ENCODE results near the gene OR5D18.
"Not testable (repeated sequence)": the region's sequence is repeated elsewhere in the genome, so short reads cannot be mapped to it uniquely, and the experiment has no call there.

OR5D18 gene

DNA sequence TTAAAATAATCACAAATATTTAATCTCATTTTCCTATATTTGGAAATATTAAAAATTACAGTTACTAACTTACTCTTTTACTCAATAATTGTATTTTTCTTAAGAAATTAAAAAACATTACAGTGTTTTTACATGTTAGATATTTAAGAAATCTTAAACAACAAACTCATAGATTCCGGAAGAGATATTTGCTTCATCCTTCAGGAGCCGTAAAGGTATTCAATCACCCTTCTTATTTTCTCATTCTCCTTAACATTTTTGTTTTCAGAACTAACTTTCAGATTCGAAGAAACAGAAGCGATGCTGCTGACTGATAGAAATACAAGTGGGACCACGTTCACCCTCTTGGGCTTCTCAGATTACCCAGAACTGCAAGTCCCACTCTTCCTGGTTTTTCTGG, at the start of gene OR5D18:
Gene OR5D18 (plus strand): TSS at position 301 of the 400 bp plus-strand sequence. CDS start 0 bp downstream, at position 301.
- DNase-seq (ENCODE audit: low read depth in 2 of 2): no peak

GRCh38 chr11:55773138-55773537, 46.3 kb upstream of the OR5D18 start, which contains the start of gene OR5D13:
OR5D13 (plus strand) TSS chr11:55773438; CDS start chr11:55773438, 0 bp downstream.
- DNase-seq (ENCODE audit: low read depth in 2 of 2): no peak

DNA sequence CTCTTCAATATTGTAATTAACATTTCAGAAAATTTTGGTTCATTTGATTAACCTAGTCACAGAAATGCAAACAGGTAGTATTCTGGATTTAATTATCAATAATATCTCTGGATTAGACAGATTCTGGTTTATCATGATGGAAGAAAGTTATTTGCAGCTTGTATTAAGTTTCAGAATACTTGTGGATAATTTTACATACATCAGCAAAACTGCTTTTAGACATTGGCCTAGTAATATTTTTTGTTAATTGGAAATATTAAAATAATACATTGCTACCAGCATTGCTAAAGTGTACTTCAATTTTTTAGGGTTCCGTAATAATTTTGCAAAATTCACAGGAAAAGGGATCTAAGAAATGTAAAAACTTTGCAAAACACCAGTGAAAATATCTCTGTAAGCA, 27.8 kb upstream of the OR5D18 start:
- no peak for DNase-seq (ENCODE audit: low read depth in 2 of 2)

- DNase-seq (ENCODE audit: low read depth in 2 of 2): no peak
Observed at GRCh38 chr11:55793321-55793720, 26.1 kb upstream of the OR5D18 start.

DNA sequence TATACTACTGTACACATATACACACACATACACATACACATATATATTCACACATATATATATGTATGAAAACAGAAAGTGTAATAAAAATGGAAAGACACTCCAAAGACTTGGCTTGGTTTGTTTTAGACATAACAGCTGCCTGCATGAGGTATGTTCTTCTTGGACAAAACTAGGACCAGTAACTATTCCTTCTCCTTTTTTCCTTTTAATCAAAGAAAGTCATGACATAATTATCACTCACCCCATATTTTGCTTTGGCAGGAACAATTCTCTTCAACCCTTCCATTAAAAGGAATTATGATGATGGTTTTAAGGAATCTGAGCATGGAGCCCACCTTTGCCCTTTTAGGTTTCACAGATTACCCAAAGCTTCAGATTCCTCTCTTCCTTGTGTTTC, 24.2 kb upstream of the OR5D18 start, which contains the start of gene OR5D14:
Gene OR5D14 (plus strand): TSS at position 301 of the 400 bp plus-strand sequence. CDS start 0 bp downstream, at position 301.
- DNase-seq (ENCODE audit: low read depth in 2 of 2): no peak

GRCh38 chr11:55806248-55806647, 13.2 kb upstream of the OR5D18 start:
- DNase-seq (ENCODE audit: low read depth in 2 of 2): no peak

DNA sequence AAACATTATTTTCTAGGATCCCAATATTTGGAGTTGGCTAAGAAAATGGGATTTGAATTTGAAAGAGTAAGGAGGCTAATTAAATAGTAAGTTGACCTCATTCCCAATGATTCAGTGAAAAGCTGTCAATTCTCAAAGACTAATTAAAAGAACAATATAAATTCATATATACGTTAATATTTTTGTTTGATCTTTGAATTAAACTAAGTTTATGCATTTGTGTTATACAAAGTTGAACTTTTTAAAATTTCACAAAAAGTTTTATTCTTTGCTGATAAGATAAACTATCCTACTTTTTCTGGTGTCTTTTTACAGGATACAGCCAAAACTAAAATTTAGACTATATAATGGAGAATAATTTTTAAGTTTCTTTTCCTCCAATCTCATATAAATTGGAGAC, 8.4 kb upstream of the OR5D18 start, which contains the start of gene OR5L1:
Gene OR5L1 (plus strand): TSS at position 301 of the 400 bp plus-strand sequence. CDS start 100 bp downstream, outside the sequence.
- no peak for DNase-seq (ENCODE audit: low read depth in 2 of 2)

DNA sequence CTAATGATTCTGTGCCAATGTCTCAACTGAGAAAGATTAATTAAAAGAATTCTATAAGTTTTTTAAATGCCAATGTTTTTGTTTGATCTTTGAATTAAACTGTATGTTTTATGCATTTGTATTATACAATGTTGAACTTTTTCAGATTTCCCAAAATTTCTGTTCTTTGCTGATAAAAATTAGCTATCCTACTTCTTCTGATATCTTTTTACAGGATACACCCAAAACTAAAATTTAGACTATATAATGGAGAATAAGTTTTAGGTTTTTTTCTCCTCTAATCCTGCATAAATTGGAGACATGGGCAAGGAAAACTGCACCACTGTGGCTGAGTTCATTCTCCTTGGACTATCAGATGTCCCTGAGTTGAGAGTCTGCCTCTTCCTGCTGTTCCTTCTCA, 7.5 kb downstream of the OR5D18 start, which contains the start of gene OR5L2:
Gene OR5L2 (plus strand): TSS at position 301 of the 400 bp plus-strand sequence. CDS start 0 bp downstream, at position 301.
- DNase-seq (ENCODE audit: low read depth in 2 of 2): no peak

- DNase-seq (ENCODE audit: low read depth in 2 of 2): no peak
Observed at GRCh38 chr11:55838452-55838851, 19.0 kb downstream of the OR5D18 start, which contains the start of gene OR5D16. OR5D16 (plus strand) TSS chr11:55838752; CDS start chr11:55838752, 0 bp downstream.

- DNase-seq (ENCODE audit: low read depth in 2 of 2): no peak
Observed at GRCh38 chr11:55847453-55847852, 28.0 kb downstream of the OR5D18 start.

- no peak for DNase-seq (ENCODE audit: low read depth in 2 of 2)
Observed at GRCh38 chr11:55849037-55849436, 29.6 kb downstream of the OR5D18 start.

GRCh38 chr11:55852141-55852540, 32.7 kb downstream of the OR5D18 start:
- DNase-seq (ENCODE audit: low read depth in 2 of 2): no peak

DNA sequence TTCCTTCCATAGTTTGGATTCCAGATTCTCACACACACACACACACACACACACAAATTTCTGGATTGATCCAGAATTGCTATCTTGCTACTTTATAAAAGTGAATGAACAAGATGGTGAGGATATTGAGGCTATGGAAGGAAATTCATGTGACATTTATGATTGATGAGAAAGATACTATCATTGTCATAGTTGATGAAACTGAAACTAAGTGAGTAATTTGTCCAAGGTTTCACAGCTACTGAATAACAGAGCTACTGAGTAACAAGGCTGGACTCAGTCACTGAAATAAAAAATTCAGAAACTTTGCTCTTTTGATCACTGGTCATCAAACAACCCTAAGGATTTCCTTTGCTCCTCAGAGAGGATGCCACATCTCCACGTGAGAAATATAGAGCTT, 35.3 kb downstream of the OR5D18 start:
- no peak for DNase-seq (ENCODE audit: low read depth in 2 of 2)

- DNase-seq (ENCODE audit: low read depth in 2 of 2): not testable (repeated sequence)
Observed at GRCh38 chr11:55867354-55867753, 47.9 kb downstream of the OR5D18 start.
